Measurements from ENCODE around the gene TLE4.

DNA sequence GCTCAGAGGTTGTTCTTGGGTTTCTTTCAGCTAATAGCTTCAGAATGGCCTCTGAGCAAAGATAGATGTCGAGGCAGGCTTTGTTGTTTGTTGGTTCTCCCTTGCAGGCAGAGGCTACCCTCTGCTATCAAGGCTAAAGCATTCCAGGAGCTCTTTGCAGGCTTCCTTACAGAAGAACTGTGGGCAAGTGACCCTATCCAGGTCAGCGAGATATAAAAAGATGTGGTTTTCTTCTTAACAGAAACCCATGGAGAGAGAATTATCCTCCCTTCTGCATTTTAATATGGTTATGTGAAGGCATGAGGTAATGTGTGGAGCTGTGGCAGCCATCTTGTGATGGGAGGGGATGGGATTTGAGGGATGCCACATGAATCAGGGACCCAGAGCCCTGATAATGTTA lies 67.0 kb downstream of the TLE4 start:
- TF ChIP-seq, protein P1, sequence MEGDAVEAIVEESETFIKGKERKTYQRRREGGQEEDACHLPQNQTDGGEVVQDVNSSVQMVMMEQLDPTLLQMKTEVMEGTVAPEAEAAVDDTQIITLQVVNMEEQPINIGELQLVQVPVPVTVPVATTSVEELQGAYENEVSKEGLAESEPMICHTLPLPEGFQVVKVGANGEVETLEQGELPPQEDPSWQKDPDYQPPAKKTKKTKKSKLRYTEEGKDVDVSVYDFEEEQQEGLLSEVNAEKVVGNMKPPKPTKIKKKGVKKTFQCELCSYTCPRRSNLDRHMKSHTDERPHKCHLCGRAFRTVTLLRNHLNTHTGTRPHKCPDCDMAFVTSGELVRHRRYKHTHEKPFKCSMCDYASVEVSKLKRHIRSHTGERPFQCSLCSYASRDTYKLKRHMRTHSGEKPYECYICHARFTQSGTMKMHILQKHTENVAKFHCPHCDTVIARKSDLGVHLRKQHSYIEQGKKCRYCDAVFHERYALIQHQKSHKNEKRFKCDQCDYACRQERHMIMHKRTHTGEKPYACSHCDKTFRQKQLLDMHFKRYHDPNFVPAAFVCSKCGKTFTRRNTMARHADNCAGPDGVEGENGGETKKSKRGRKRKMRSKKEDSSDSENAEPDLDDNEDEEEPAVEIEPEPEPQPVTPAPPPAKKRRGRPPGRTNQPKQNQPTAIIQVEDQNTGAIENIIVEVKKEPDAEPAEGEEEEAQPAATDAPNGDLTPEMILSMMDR (conservative IDR thresholded peaks at IDR 0.05; ENCODE audit: low read depth, low read length), result no peak
- TF ChIP-seq EZH2 (IDR thresholded peaks at IDR 0.05; ENCODE audit: low read length, unreplicated experiment), result no peak
- TF ChIP-seq EZH2phosphoT487 (IDR thresholded peaks at IDR 0.05; ENCODE audit: borderline replicate concordance, low read length), result no peak

All from PC-3 (cell line).